ENCODE results near the gene AP5M1.

Gene AP5M1

GRCh38 chr14:57262117-57262516 lies 6.7 kb upstream of the AP5M1 start:
- DNase-seq (ENCODE audit: low read depth): no peak
- TF ChIP-seq, protein P1, sequence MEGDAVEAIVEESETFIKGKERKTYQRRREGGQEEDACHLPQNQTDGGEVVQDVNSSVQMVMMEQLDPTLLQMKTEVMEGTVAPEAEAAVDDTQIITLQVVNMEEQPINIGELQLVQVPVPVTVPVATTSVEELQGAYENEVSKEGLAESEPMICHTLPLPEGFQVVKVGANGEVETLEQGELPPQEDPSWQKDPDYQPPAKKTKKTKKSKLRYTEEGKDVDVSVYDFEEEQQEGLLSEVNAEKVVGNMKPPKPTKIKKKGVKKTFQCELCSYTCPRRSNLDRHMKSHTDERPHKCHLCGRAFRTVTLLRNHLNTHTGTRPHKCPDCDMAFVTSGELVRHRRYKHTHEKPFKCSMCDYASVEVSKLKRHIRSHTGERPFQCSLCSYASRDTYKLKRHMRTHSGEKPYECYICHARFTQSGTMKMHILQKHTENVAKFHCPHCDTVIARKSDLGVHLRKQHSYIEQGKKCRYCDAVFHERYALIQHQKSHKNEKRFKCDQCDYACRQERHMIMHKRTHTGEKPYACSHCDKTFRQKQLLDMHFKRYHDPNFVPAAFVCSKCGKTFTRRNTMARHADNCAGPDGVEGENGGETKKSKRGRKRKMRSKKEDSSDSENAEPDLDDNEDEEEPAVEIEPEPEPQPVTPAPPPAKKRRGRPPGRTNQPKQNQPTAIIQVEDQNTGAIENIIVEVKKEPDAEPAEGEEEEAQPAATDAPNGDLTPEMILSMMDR (IDR thresholded peaks at IDR 0.05; ENCODE audit: control insufficient read depth, extremely low read depth, insufficient read depth): no peak
- no peak overlapping the region for H3K4me3 ChIP-seq (ENCODE audit: low read depth, low read length)

DNA sequence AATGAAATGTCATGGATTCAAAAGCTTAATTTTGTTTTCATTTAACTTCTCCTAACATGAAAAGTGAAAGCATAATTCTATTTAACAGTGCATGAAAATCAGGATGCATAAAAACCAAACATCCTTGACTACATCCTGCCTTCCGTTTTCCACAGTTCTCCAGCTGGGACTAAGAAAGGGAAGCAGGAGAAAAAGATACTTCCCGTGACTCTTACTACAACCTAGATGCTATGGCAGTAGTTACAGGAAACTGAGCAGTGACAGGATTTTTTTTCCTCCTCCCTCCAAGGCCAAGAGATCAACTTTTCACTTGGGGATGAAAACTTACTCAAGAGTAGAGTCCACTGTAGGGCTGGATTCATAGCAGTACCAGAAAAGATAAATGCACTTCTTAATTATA lies 2.7 kb upstream of the AP5M1 start:
- H3K4me3 ChIP-seq (ENCODE audit: low read depth, low read length): no peak overlapping the region
- TF ChIP-seq, protein P1 (IDR thresholded peaks at IDR 0.05; ENCODE audit: control insufficient read depth, extremely low read depth, insufficient read depth): no peak
- DNase-seq (ENCODE audit: low read depth): no peak

- TF ChIP-seq, protein P1 (IDR thresholded peaks at IDR 0.05; ENCODE audit: control insufficient read depth, extremely low read depth, insufficient read depth): no peak
- no peak for DNase-seq (ENCODE audit: low read depth)
- H3K4me3 ChIP-seq (ENCODE audit: low read depth, low read length): no peak overlapping the region
Observed at GRCh38 chr14:57273236-57273635, 4.5 kb downstream of the AP5M1 start.

- TF ChIP-seq, protein P1 (IDR thresholded peaks at IDR 0.05; ENCODE audit: control insufficient read depth, extremely low read depth, insufficient read depth): no peak
- DNase-seq (ENCODE audit: low read depth): no peak
- H3K4me3 ChIP-seq (ENCODE audit: low read depth, low read length): no peak overlapping the region
Observed at GRCh38 chr14:57274551-57274950, 5.8 kb downstream of the AP5M1 start.

DNA sequence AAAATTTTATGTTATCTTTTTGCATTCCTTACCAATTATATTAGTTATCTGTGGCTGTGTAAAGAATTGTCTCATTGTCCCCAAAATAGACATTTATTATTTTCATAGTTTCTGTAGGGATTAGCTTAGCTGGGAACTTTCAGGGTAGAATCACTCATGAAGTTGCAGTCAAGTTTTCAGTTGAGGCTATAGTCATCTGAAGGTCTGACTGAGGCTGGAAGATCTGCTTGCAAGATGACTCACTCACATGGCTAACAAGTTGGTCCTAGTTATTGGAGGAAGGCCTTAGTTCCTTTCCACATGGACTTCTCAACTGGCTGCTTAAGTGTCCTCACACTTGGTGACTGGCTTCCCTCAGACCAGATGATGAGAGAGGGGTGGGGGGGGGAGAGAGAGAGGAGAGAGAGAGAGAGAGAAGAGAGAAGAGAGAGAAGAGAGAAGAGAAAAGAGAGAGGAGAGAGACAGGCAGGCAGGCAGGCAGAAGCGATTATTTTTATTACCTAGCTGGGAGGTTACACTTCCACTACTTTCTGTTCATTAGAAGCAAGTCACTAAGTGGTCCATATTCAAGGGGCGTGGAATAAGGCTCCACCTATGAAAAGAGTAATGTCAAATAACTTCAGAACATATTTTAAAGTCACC lies 6.4 kb downstream of the AP5M1 start:
- H3K4me3 ChIP-seq (ENCODE audit: low read depth, low read length): no peak overlapping the region
- DNase-seq (ENCODE audit: low read depth): no peak
- TF ChIP-seq, protein P1 (IDR thresholded peaks at IDR 0.05; ENCODE audit: control insufficient read depth, extremely low read depth, insufficient read depth): no peak

DNA sequence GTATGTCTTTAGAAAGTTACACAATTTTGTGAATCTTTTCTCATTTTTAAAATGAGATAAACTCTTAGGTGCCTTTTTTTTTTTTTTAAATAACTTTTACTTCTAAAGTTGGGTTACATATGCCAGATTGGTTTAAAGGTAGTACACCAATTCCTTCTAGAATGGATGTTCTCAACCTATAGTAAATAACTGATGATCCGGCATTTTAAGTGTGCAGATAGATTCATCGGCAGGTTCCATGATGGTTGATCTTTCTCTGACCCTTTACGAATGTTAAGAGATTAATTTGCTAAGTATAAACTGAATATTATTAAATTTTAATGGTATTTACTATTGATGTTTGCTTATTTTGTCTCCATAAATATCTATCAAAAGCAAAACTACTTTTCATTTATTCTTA lies 8.3 kb downstream of the AP5M1 start:
- TF ChIP-seq, protein P1 (IDR thresholded peaks at IDR 0.05; ENCODE audit: control insufficient read depth, extremely low read depth, insufficient read depth): no peak
- no peak for DNase-seq (ENCODE audit: low read depth)
- no peak overlapping the region for H3K4me3 ChIP-seq (ENCODE audit: low read depth, low read length)

GRCh38 chr14:57287745-57288144 lies 19.0 kb downstream of the AP5M1 start:
- DNase-seq (ENCODE audit: low read depth): no peak
- no peak overlapping the region for H3K4me3 ChIP-seq (ENCODE audit: low read depth, low read length)
- TF ChIP-seq, protein P1 (IDR thresholded peaks at IDR 0.05; ENCODE audit: control insufficient read depth, extremely low read depth, insufficient read depth): no peak

Data from LNCaP clone FGC (cell line).